Esophagus squamous epithelium (tissue), 5 donors: ENCODE measurements around the gene MC1R. TPM values are rescaled to one million over a fixed set of nuclear protein-coding genes. Genes with fewer than 3 reads are reported as not detected.

Experiments
- DNase-seq: peaks from one replicate; lab custom pipeline; 2025; lab: John Stamatoyannopoulos, UW
- H3K27ac ChIP-seq, 4 donors: fragments of 200-600 bp; sonication (generic); one replicate each; pipeline ENCODE4 v1.5.1; 2016 to 2019; ENCODE audit warnings: mild to moderate bottlenecking in 1 of 4
- H3K27me3 ChIP-seq, 4 donors: fragments of 200-600 bp; sonication (generic); 1 replicate in 3 of 4; 2 replicates in 1 of 4; pipeline versions ENCODE4 v1.5.1 to v1.6.0; 2017 to 2021; ENCODE audit warnings: antibody characterized with exemption in 1 of 4
- H3K36me3 ChIP-seq, 3 donors: fragments of 200-600 bp; sonication (generic); one replicate each; pipeline ENCODE4 v1.5.1; 2016 to 2019
- H3K4me1 ChIP-seq, 3 donors: fragments of 200-600 bp; sonication (generic); one replicate each; pipeline ENCODE4 v1.5.1; 2017 to 2019
- H3K4me3 ChIP-seq, 4 donors: fragments of 200-600 bp; sonication (generic); 1 replicate in 3 of 4; 2 replicates in 1 of 4; pipeline ENCODE4 v1.5.1; 2016 to 2019; ENCODE audit warnings: mild to moderate bottlenecking in 2 of 4, moderate library complexity in 1 of 4
- H3K9me3 ChIP-seq, 3 donors: fragments of 200-600 bp; sonication (generic); one replicate each; pipeline ENCODE4 v1.5.1; 2016 to 2019
- POLR2A ChIP-seq, 4 donors: fragments of 450-650 bp; IDR thresholded peaks; one replicate each; pipeline ENCODE4 v1.6.1; 2017; ENCODE audit warnings: antibody characterized with exemption in 4 of 4, mild to moderate bottlenecking in 4 of 4, moderate library complexity in 3 of 4
- WGBS, 2 donors: methylation state at CpG; one replicate each; pipeline ENCODE4 v1.1.5; 2018; 5-methylcytosine and 5-hydroxymethylcytosine counted together
- intact Hi-C: fragments of 100-400 bp; cut with DNase I; formaldehyde crosslinking; loops from one replicate; pipeline ENCODE4 v1.15.0; 2022
- total RNA-seq, 4 donors: library from RNA; depleted of rRNA; stranded (reverse); fragments of >200 nt; gene quantifications; one replicate each; pipeline ENCODE4 v1.1.0, GENCODE V29; 2016
- TF ChIP-seq, protein P1 (sequence below), 6 experiments: fragments of 450-650 bp in 4 of 6; fragments of 200-600 bp in 2 of 6; sonication (generic) in 2 of 6; IDR thresholded peaks; one replicate each; pipeline ENCODE4 v1.5.1; 2016 to 2019; ENCODE audit warnings: antibody characterized with exemption in 6 of 6, mild to moderate bottlenecking in 4 of 6, moderate library complexity in 4 of 6
- donor health status: DM: yes; HTN: yes; CAD: no.

MC1R gene
- total RNA-seq, 4 donors from 2014 or later, result 1.1 to 3.4 (median 2.0) TPM

DNA sequence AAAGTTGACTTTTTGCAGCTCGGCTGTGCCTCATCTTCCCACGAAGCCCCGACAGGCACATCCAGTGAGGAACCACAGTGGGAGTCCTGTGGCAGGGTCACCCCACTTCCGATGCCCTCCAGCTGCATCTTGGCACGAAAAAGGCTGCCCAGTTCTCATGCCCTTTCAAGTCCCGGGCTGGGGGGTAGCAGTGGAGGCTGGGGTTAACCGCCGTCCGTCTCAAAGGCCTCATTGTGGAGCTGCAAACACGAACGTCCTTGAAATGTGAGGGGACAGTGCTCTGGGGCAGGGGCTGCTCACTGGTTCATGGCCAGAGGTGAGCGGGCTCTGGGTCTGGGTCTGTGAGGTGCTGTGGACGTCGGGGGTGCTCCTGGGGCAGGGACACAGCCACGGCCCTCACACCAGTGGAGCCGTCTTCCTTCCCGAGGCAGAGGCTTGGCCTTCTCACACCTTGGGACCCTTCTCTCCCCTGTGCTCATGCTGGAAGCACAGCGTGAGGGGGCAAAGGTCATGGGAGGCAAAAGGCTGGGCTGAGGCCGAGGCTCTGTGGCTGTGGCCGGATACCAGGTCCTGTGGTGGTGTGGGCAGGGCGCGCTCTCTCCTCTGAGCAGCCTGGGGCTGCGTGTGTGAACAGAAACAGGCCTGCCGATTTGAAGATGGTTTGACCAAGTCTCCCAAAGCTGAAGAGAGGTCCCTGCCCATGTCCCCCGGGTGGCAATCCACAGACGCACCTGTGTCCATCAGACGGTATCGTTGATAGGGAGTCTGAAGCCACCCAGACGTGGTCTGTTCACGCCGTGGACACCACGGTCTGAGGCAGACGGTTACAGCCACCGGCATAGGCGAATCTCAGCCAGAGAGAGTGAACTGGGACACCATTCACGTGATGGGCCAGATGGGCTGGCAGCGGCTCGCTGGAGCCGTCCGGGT is 3.1 kb upstream of the MC1R start:
- H3K27ac ChIP-seq, result no peak overlapping the region
- TF ChIP-seq, protein P1, sequence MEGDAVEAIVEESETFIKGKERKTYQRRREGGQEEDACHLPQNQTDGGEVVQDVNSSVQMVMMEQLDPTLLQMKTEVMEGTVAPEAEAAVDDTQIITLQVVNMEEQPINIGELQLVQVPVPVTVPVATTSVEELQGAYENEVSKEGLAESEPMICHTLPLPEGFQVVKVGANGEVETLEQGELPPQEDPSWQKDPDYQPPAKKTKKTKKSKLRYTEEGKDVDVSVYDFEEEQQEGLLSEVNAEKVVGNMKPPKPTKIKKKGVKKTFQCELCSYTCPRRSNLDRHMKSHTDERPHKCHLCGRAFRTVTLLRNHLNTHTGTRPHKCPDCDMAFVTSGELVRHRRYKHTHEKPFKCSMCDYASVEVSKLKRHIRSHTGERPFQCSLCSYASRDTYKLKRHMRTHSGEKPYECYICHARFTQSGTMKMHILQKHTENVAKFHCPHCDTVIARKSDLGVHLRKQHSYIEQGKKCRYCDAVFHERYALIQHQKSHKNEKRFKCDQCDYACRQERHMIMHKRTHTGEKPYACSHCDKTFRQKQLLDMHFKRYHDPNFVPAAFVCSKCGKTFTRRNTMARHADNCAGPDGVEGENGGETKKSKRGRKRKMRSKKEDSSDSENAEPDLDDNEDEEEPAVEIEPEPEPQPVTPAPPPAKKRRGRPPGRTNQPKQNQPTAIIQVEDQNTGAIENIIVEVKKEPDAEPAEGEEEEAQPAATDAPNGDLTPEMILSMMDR (IDR thresholded peaks at IDR 0.05), result no peak
- no peak for TF ChIP-seq POLR2A (IDR thresholded peaks at IDR 0.05)
- peaks cover 20 to 29% (median 20%) of the 10 kb centered on the region in 3 donors for H3K4me1 ChIP-seq
- intact Hi-C loops, result no loop called here
- peaks cover 0 to 23% (median 5%) of the 10 kb centered on the region in 3 donors for H3K36me3 ChIP-seq
- H3K4me3 ChIP-seq, result no peak overlapping the region
- H3K27me3 ChIP-seq, result peaks cover 0 to 27% (median 0%) of the 10 kb centered on the region in 4 donors
- no peak for DNase-seq
- 70 to 80% methylated on average over 2 to 17 of the region's 40 CpGs for WGBS, 2 donors
- H3K9me3 ChIP-seq, result no peaks in the 10 kb centered on the region

DNA sequence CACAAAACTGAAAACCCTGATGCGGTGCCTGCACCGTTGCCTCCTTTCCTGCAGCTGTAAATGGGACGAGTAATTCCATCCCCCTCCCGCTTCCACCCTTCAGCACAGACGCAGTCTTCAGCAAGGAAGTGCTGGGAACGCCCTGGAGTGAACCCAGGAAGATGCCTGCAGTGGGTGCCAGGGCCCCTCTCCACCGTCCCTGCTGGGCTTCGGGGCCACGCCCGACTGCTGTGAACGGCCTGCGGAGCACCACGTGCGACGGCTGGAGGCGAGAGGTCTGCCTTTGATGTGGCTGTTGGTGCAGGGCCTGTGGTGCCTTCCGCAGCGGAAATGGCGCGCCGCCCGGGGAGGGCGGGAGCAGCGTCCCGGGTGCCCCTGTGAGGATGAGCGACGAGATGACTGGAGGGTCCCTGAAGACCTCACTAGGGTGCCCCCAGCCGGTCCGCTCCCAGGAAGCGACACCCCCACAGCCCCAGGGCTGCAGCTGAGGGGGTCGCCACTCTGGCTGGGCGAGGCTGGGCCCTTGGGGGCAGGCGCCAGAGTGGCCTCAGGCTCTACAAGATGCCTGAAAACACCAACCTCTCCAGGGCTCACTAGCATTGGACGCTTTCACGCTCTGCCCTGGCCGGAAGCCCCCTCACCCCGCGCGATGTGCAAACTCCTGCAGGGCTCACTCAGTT is 749 bp upstream of the MC1R start:
- Histone ChIP-seq H3K27ac (peak overlapping the region in 3 of 4 donors; percentile 45 to 62 (median 55)), H3K27me3 (peaks cover 0 to 51% (median 0%) of the 10 kb centered on the region in 4 donors), H3K9me3 (no peaks in the 10 kb centered on the region), H3K4me1 (peaks cover 39 to 51% (median 42%) of the 10 kb centered on the region in 3 donors), H3K36me3 (no peaks in the 10 kb centered on the region), H3K4me3 (peak overlapping the region; percentile 4 to 63 (median 38))
- TF ChIP-seq POLR2A (IDR thresholded peaks at IDR 0.05), result no peak
- TF ChIP-seq, protein P1 (IDR thresholded peaks at IDR 0.05), result no peak
- intact Hi-C loops, result no loop called here
- no peak for DNase-seq
- 0 to 1% methylated on average over 11 to 12 of the region's 39 CpGs for WGBS, 2 donors

DNA sequence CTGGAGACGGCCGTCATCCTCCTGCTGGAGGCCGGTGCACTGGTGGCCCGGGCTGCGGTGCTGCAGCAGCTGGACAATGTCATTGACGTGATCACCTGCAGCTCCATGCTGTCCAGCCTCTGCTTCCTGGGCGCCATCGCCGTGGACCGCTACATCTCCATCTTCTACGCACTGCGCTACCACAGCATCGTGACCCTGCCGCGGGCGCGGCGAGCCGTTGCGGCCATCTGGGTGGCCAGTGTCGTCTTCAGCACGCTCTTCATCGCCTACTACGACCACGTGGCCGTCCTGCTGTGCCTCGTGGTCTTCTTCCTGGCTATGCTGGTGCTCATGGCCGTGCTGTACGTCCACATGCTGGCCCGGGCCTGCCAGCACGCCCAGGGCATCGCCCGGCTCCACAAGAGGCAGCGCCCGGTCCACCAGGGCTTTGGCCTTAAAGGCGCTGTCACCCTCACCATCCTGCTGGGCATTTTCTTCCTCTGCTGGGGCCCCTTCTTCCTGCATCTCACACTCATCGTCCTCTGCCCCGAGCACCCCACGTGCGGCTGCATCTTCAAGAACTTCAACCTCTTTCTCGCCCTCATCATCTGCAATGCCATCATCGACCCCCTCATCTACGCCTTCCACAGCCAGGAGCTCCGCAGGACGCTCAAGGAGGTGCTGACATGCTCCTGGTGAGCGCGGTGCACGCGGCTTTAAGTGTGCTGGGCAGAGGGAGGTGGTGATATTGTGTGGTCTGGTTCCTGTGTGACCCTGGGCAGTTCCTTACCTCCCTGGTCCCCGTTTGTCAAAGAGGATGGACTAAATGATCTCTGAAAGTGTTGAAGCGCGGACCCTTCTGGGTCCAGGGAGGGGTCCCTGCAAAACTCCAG is 1.1 kb downstream of the MC1R start:
- Histone ChIP-seq H3K9me3 (no peaks in the 10 kb centered on the region), H3K27ac (no peak overlapping the region), H3K4me3 (no peak overlapping the region), H3K4me1 (peaks cover 49 to 69% (median 55%) of the 10 kb centered on the region in 3 donors), H3K36me3 (no peaks in the 10 kb centered on the region), H3K27me3 (peaks cover 0 to 69% (median 4%) of the 10 kb centered on the region in 4 donors)
- no peak for TF ChIP-seq POLR2A (IDR thresholded peaks at IDR 0.05)
- TF ChIP-seq, protein P1 (IDR thresholded peaks at IDR 0.05), result no peak
- 86 to 91% methylated on average over 36 to 43 of the region's 52 CpGs for WGBS, 2 donors
- no peak for DNase-seq
- intact Hi-C loops, result no loop called here

DNA sequence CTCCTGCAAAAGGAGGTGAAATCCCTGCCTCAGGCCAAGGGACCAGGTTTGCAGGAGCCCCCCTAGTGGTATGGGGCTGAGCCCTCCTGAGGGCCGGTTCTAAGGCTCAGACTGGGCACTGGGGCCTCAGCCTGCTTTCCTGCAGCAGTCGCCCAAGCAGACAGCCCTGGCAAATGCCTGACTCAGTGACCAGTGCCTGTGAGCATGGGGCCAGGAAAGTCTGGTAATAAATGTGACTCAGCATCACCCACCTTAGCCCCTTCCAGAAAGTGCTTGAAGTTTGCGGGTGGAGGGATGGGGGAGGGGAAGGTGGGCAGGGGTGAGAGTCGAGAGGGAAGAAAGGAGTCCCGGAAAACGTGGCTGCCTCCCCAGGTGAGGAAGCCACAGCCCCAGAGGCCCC is 2.1 kb downstream of the MC1R start:
- intact Hi-C loops, result no loop called here
- Histone ChIP-seq H3K4me3 (no peak overlapping the region), H3K36me3 (no peaks in the 10 kb centered on the region), H3K27ac (peak overlapping the region in 3 of 4 donors; percentile 43 to 93 (median 88)), H3K9me3 (no peaks in the 10 kb centered on the region), H3K27me3 (peaks cover 0 to 79% (median 4%) of the 10 kb centered on the region in 4 donors), H3K4me1 (peaks cover 54 to 79% (median 58%) of the 10 kb centered on the region in 3 donors)
- no peak for TF ChIP-seq POLR2A (IDR thresholded peaks at IDR 0.05)
- TF ChIP-seq, protein P1 (IDR thresholded peaks at IDR 0.05), result no peak
- WGBS, 2 donors, result 0 to 30% methylated on average over 1 to 2 of the region's 6 CpGs
- DNase-seq, result no peak
